ENCODE measurements around the gene ACTA2.

ACTA2 gene

DNA sequence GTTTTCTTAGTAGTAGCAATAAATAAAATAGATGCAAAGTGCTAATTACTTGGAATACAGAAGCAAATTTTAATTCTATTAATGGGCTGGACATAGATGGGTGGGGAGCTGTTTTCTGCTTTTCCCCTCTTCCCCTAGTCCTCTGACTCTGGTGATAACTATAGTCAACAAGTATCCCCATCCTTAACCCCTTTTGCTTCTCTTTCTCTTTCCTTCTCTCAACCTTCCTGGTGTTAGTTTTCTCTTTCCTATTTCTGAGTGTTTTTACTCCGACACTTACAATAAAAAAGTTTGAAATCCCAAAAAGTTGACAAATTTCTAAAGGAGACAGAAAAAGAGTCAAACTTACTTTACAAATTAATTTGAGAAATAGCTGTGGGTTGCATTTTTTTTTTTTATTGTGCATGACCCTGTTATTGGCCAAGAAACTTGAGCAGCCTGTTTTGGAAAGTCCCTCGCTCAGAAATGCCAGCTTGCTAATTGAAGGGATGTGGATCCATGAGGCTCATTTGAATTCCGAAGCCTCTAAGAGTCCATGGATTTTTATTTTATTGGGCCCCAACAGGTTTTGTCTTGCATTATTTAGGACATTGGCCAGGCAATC, 40.5 kb upstream of the ACTA2 start:
- TF ChIP-seq CTCF (IDR thresholded peaks at IDR 0.05; ENCODE audit: borderline replicate concordance, insufficient read depth, low read depth, low read length): no peak
- peak overlapping the region; percentile 94 for H3K4me3 ChIP-seq (ENCODE audit: low read depth, low read length)

DNA sequence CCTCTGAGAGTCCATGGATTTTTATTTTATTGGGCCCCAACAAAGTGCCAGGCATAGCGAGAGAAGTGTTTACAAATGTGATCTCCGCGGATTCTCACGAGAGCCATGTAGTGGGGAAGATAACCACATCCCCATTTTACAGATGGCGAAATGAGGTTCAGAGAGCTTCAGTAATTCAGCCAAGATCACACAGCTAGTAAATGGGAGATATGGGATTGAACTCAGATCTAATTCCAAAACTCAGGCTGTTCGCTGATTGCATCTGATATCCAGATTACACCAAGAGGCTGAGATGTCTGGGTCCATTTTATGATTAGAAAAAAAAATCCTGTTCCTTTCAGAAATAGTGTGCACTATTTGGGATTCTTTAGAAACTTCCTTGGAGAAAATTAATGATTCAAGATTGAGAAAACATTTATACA, 39.3 kb upstream of the ACTA2 start:
- no peak for TF ChIP-seq CTCF (IDR thresholded peaks at IDR 0.05; ENCODE audit: borderline replicate concordance, insufficient read depth, low read depth, low read length)
- H3K4me3 ChIP-seq (ENCODE audit: low read depth, low read length): peak overlapping the region; percentile 94

GRCh38 chr10:88991161-88991898, 38.8 kb upstream of the ACTA2 start:
- no peak for TF ChIP-seq CTCF (IDR thresholded peaks at IDR 0.05; ENCODE audit: borderline replicate concordance, insufficient read depth, low read depth, low read length)
- peak overlapping the region; percentile 94 for H3K4me3 ChIP-seq (ENCODE audit: low read depth, low read length)

- no peak for TF ChIP-seq CTCF (IDR thresholded peaks at IDR 0.05; ENCODE audit: borderline replicate concordance, insufficient read depth, low read depth, low read length)
- peak within 1 kb of the TSS; percentile 94 for H3K4me3 ChIP-seq (ENCODE audit: low read depth, low read length)
These were observed 38.0 kb upstream of the ACTA2 start, which contains the start of gene FAS for GRCh38 chr10:88990384-88991160. FAS (plus strand) TSS chr10:88990798; CDS start chr10:88990877, 79 bp downstream.

GRCh38 chr10:88989824-88990383, 37.3 kb upstream of the ACTA2 start:
- H3K4me3 ChIP-seq (ENCODE audit: low read depth, low read length): peak overlapping the region; percentile 94

DNA sequence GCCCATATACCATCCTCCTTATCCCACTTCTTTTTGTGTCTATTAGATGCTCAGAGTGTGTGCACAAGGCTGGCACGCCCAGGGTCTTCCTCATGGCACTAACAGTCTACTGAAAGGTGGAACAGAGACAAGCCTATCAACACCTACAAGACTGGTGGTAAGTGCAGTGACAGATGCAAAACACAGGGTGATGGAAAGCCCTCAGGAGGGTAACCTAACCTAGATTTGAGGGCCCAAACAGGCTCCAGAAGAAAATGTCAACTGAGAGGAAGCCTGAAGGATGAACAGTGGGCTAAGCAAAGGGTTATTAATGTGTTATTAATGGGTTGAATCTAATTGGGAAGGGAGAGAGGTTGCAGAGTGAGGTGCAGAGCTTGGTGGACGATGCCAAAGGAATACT, 36.9 kb upstream of the ACTA2 start:
- no peak overlapping the region for H3K4me3 ChIP-seq (ENCODE audit: low read depth, low read length)
- no peak for TF ChIP-seq CTCF (IDR thresholded peaks at IDR 0.05; ENCODE audit: borderline replicate concordance, insufficient read depth, low read depth, low read length)

More at GRCh38 chr10:88989824-88990383, 37.3 kb upstream of the ACTA2 start:
- no peak for TF ChIP-seq CTCF (IDR thresholded peaks at IDR 0.05; ENCODE audit: borderline replicate concordance, insufficient read depth, low read depth, low read length)
